BLaER1 treated with 17β-estradiol and CSF1 and Interleukin-3, amounts not matched to agents 10 nM and 100 nM (cell line): Measurements from ENCODE around the gene IREB2.

Source experiments
- H3K27ac ChIP-seq, 11 experiments: shearing (Covaris generic); formaldehyde crosslinking; 2 replicates each; pipeline ENCODE4 v1.8.1; 2022
- H3K27me3 ChIP-seq, 11 experiments: shearing (Covaris generic); formaldehyde crosslinking; 2 replicates each; pipeline ENCODE4 v1.8.1; 2022
- H3K36me3 ChIP-seq, 11 experiments: shearing (Covaris generic); formaldehyde crosslinking; 2 replicates each; pipeline ENCODE4 v1.8.1; 2022
- H3K4me1 ChIP-seq, 10 experiments: shearing (Covaris generic); formaldehyde crosslinking; 2 replicates each; pipeline ENCODE4 v1.8.1; 2022
- H3K4me2 ChIP-seq, 11 experiments: shearing (Covaris generic); formaldehyde crosslinking; 2 replicates each; pipeline ENCODE4 v1.8.1; 2022
- H3K4me3 ChIP-seq, 10 experiments: shearing (Covaris generic); formaldehyde crosslinking; 2 replicates each; pipeline ENCODE4 v1.8.1; 2022
- H3K9ac ChIP-seq, 11 experiments: shearing (Covaris generic); formaldehyde crosslinking; 2 replicates each; pipeline ENCODE4 v1.8.1; 2022
- H3K9me3 ChIP-seq, 11 experiments: shearing (Covaris generic); formaldehyde crosslinking; replicated peaks in 1 of 11; 2 replicates each; pipeline ENCODE4 v1.8.1; 2022
- H4K20me1 ChIP-seq, 11 experiments: shearing (Covaris generic); formaldehyde crosslinking; 2 replicates each; pipeline ENCODE4 v1.8.1; 2022
- Cebpa-rat ChIP-seq, 11 experiments: shearing (Covaris generic); IDR thresholded peaks; 2 replicates each; pipeline ENCODE4 v1.8.1; 2022

Gene IREB2

DNA sequence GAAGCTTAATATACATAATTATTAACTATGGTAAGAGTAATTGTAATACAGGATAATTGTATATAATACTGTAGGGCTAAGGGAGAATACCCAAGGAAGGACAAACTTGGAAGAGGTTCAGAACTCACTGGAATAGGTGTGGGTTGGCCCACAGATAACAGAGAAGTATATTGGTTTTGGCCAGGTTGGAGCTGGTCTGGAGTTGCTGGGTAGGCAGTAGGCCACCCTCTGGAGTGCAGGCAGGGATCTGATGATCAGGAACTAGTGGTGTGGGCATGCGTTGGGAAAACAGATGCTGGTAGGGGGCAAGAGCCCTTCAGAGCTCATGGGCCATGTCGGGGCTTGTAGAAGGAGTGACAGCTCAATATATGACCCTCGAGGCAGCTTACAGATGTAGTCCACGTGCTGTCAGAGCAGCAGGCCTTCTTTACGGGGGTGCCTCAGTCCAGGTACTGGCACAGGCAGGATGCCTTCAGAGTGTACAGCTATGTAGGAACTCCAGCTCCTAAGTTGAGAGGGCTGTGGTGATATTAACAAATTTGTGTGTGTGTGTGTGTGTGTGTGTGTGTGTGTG is 12.4 kb downstream of the IREB2 start:
- Histone ChIP-seq H4K20me1 (peaks cover 92 to 100% (median 100%) of the 10 kb centered on the region in 11 experiments), H3K36me3 (peaks cover 44 to 75% (median 66%) of the 10 kb centered on the region in 11 experiments), H3K4me3 (no peak overlapping the region), H3K4me2 (no peak overlapping the region; a peak in 1 of 22 replicates), H3K9ac (no peak overlapping the region), H3K9me3 (no peaks in the 10 kb centered on the region), H3K27ac (no peak overlapping the region), H3K27me3 (no peaks in the 10 kb centered on the region), H3K4me1 (peaks cover 29 to 85% (median 35%) of the 10 kb centered on the region in 10 experiments)
- no peak for TF ChIP-seq Cebpa-rat (IDR thresholded peaks at IDR 0.05)

DNA sequence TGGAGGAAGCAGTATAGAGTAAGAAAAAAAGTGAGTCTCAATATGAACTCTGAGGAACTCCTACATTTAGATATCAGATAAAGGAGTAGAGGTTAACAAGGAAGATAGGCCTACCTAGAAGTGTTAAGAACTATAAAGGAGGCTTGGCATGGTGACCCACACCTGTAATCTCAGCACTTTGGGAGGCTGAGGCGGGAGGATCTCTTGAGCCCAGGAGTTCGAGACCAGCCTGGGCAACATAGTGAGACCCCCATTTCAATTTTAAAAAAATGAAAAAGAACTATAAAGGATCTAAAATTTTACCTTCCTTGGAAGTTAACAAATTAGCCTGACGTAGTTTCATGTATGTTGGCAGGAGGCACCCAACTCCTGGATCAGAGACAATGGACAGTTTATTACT is 14.5 kb downstream of the IREB2 start:
- Histone ChIP-seq H3K9ac (no peak overlapping the region), H3K36me3 (peaks cover 28 to 54% (median 45%) of the 10 kb centered on the region in 11 experiments), H3K4me1 (peaks cover 42 to 85% (median 52%) of the 10 kb centered on the region in 10 experiments), H3K27ac (no peak overlapping the region), H3K4me2 (peak overlapping the region; percentile 5 to 84 (median 66); a peak in 17 of 22 replicates), H3K4me3 (no peak overlapping the region), H3K9me3 (no peaks in the 10 kb centered on the region), H3K27me3 (no peaks in the 10 kb centered on the region), H4K20me1 (peaks cover 92 to 100% (median 100%) of the 10 kb centered on the region in 11 experiments)
- no peak for TF ChIP-seq Cebpa-rat (IDR thresholded peaks at IDR 0.05)

DNA sequence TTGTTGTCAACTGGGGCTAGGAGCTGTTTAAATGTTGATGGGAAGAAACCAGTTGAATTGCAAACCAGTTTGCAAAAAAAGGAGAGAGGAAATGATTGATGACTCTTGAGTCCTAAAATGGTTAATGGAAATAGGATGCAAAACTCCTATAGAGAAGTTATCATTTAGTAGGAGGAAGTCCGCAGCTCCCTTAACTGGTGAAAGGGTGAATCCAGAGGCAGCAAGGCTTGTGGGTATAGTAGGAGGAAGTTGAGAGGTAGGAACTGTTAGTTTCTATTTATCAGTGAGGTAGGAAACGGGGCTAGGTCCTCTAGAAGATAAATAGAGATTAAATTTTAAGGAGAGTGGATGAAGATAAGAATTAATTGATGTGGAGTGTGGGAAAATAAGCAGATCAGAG is 15.4 kb downstream of the IREB2 start:
- Histone ChIP-seq H3K27ac (no peak overlapping the region), H3K9me3 (no peaks in the 10 kb centered on the region), H3K4me3 (no peak overlapping the region), H3K27me3 (no peaks in the 10 kb centered on the region), H3K4me1 (peaks cover 42 to 81% (median 53%) of the 10 kb centered on the region in 10 experiments), H4K20me1 (peaks cover 92 to 100% (median 100%) of the 10 kb centered on the region in 11 experiments), H3K4me2 (peak overlapping the region; percentile 5 to 84 (median 66); a peak in 17 of 22 replicates), H3K9ac (no peak overlapping the region), H3K36me3 (peaks cover 19 to 50% (median 43%) of the 10 kb centered on the region in 11 experiments)
- no peak for TF ChIP-seq Cebpa-rat (IDR thresholded peaks at IDR 0.05)

DNA sequence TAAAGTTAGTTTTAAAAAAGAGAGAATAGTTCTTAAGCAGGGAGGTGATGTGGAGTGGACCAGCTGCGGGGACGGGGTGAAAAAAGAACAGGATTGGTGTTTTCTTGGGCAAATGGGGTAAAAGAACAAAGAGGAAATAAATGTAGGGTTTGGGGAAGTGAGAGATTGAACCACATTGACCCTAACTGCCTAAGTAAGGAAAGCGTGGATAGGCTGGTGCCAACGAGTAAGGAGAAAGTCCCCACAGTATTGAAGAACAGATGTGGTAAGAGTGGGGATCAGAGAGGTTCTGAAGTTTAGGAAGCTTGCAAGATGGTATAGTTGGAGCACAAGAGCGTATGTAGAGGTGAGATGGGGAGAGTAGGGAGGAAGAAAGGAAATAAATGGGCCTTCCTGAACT is 17.0 kb downstream of the IREB2 start:
- peaks cover 90 to 100% (median 100%) of the 10 kb centered on the region in 11 experiments for H4K20me1 ChIP-seq
- H3K4me3 ChIP-seq, result no peak overlapping the region
- H3K9ac ChIP-seq, result no peak overlapping the region
- peaks cover 42 to 73% (median 52%) of the 10 kb centered on the region in 10 experiments for H3K4me1 ChIP-seq
- no peaks in the 10 kb centered on the region for H3K9me3 ChIP-seq
- H3K27ac ChIP-seq, result peak overlapping the region in 2 of 11 experiments; percentile 22 to 36; a peak in 2 of 22 replicates
- no peaks in the 10 kb centered on the region for H3K27me3 ChIP-seq
- peak overlapping the region; percentile 5 to 84 (median 66); a peak in 21 of 22 replicates for H3K4me2 ChIP-seq
- no peak for TF ChIP-seq Cebpa-rat (IDR thresholded peaks at IDR 0.05)
- H3K36me3 ChIP-seq, result peaks cover 13 to 50% (median 37%) of the 10 kb centered on the region in 11 experiments; a peak in 20 of 22 replicates

DNA sequence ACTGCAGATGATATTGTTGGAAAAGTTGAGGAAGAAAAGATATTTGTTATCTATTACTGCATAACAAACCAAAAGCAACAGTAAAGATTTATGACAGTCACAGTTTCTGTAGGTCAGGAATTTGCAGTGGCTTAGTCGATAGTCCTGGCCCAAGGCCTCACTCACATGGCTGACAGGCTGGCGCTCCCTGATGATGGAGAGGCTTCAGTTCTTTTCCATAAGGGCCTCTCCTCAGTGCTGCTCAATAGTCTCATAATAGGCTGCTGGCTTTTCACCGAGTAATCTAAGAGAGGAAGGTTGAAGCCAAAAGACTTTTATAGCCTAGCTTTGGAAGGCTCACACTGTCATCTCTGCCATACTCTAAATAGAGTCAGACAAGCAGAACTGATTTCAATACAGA is 17.7 kb downstream of the IREB2 start:
- H3K4me2 ChIP-seq, result peak overlapping the region in 8 of 11 experiments; percentile 5 to 84 (median 54); a peak in 10 of 22 replicates
- H3K9ac ChIP-seq, result no peak overlapping the region
- no peaks in the 10 kb centered on the region for H3K27me3 ChIP-seq
- no peaks in the 10 kb centered on the region for H3K9me3 ChIP-seq
- H3K27ac ChIP-seq, result no peak overlapping the region
- H4K20me1 ChIP-seq, result peaks cover 90 to 100% (median 100%) of the 10 kb centered on the region in 11 experiments
- H3K4me1 ChIP-seq, result peaks cover 42 to 76% (median 54%) of the 10 kb centered on the region in 10 experiments
- TF ChIP-seq Cebpa-rat (IDR thresholded peaks at IDR 0.05), result no peak
- no peak overlapping the region for H3K4me3 ChIP-seq
- peaks cover 10 to 50% (median 37%) of the 10 kb centered on the region in 11 experiments; a peak in 20 of 22 replicates for H3K36me3 ChIP-seq

DNA sequence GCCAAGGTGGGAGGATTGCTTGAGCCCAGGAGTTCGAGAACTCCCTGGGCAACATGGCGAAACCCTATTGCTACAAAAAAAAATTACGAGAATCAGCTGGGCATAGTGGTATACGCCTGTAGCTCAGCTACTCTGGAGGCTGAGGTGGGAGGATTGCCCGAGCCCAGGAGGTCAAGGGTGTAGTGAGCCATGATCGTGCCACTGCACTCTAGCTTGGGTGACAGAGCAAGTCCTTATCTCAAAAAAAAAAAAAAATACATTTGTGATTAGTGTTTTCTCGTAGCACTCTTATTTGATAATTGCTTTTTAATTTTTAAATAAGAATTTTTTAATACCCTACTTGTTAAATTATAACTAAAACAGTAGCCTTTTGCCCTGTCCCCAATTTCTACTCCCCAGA is 18.4 kb downstream of the IREB2 start:
- H3K27me3 ChIP-seq, result no peaks in the 10 kb centered on the region
- H3K9me3 ChIP-seq, result no peaks in the 10 kb centered on the region
- peaks cover 10 to 50% (median 38%) of the 10 kb centered on the region in 11 experiments; a peak in 19 of 22 replicates for H3K36me3 ChIP-seq
- peaks cover 95 to 100% (median 100%) of the 10 kb centered on the region in 11 experiments for H4K20me1 ChIP-seq
- H3K4me1 ChIP-seq, result peaks cover 49 to 81% (median 61%) of the 10 kb centered on the region in 10 experiments
- no peak overlapping the region for H3K27ac ChIP-seq
- no peak overlapping the region for H3K4me3 ChIP-seq
- no peak for TF ChIP-seq Cebpa-rat (IDR thresholded peaks at IDR 0.05)
- H3K4me2 ChIP-seq, result peak overlapping the region in 9 of 11 experiments; percentile 1 to 70 (median 33); a peak in 10 of 22 replicates
- H3K9ac ChIP-seq, result no peak overlapping the region

DNA sequence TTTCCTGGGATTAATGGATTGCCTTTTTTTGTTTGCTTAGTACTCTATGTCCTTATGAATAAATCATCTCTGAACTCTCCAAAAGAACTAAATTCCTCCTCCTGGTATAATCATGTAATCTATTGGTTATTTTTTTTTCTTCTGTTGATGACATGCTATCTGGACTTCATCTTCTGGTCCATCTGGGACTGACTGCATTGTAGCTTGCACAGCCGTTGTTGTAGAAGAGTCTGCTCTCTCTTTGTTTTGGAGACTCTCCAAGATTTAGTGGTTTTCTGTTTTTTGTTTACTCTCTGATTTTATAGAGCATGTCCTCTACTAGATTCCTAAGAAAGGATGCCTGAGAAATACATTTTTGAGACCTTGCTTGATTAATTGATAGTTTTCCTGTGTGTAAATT is 19.1 kb downstream of the IREB2 start:
- H3K9me3 ChIP-seq, result no peaks in the 10 kb centered on the region
- H3K36me3 ChIP-seq, result peaks cover 7 to 50% (median 34%) of the 10 kb centered on the region in 11 experiments; a peak in 19 of 22 replicates
- peak overlapping the region in 5 of 11 experiments; percentile 12 to 39 (median 29); a peak in 8 of 22 replicates for H3K4me2 ChIP-seq
- TF ChIP-seq Cebpa-rat (IDR thresholded peaks at IDR 0.05), result no peak
- H3K9ac ChIP-seq, result 0 out of 22 replicates have a peak overlapping the region, but pooled peaks of 1 of the 11 experiments have one; percentile 21
- H3K4me1 ChIP-seq, result peaks cover 49 to 78% (median 60%) of the 10 kb centered on the region in 10 experiments
- no peak overlapping the region for H3K4me3 ChIP-seq
- no peak overlapping the region for H3K27ac ChIP-seq
- H3K27me3 ChIP-seq, result no peaks in the 10 kb centered on the region
- H4K20me1 ChIP-seq, result peaks cover 95 to 100% (median 100%) of the 10 kb centered on the region in 11 experiments

DNA sequence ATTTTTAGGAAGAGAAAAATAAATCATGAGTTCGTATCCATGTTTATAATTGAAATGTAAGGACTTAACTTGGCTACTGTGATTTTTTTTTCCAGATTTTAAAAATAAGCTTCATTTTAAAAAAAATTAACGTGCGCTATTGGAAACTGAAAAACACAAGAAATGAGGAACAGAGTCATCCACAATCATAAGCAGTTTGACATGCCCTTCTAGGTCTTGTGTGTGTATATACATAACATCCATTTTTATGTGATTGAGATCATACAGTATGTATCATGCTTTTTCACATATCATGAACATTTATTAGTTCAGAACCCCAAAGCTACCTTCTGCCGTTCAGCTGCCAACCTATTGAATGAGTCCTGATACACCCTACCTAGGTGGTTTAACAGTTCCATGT is 22.7 kb downstream of the IREB2 start:
- H3K9me3 ChIP-seq, result no peaks in the 10 kb centered on the region
- no peak overlapping the region for H3K27ac ChIP-seq

DNA sequence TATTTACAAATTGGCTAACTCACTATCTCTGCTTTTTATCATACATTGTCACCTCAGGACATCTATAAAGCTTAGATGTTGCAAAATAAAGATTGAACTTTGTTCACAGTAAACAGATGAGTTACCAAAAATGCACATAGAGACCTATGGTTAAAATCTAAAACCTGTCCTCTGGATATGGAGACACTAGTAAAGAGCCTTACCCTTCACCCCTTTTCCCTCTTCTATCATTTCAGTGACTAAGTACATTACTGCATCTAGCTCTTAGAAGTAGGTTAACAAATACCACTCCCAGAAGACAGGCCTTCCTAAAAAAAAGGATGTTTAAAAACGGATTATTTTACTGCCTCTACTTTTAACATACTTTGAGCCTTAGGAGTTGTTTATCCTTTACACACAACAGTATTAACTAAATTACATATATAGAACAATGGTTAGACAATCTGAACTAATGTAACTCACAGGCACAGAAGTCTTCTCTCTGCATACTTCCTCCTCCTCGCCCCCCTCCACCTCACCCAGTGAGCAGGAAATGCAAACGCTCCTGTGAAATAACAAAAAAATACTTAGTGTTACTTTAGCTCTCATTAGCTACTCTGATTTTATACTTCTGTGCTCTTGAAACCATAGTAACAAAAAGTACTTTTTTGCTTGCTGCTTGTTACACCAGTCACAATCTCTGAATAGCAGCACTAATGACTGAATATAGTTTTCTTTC is 23.3 kb downstream of the IREB2 start:
- no peak overlapping the region for H3K4me3 ChIP-seq
- H3K36me3 ChIP-seq, result peaks cover 45 to 84% (median 71%) of the 10 kb centered on the region in 11 experiments
- H3K4me1 ChIP-seq, result peaks cover 10 to 36% (median 19%) of the 10 kb centered on the region in 10 experiments; a peak in 19 of 20 replicates
- H3K9ac ChIP-seq, result peak overlapping the region in 2 of 11 experiments; percentile 24 to 31; a peak in 3 of 22 replicates
- peaks cover 69 to 100% (median 91%) of the 10 kb centered on the region in 11 experiments for H4K20me1 ChIP-seq
- TF ChIP-seq Cebpa-rat (IDR thresholded peaks at IDR 0.05), result no peak
- H3K4me2 ChIP-seq, result peak overlapping the region in 5 of 11 experiments; percentile 2 to 37 (median 17); a peak in 5 of 22 replicates
- H3K27me3 ChIP-seq, result no peaks in the 10 kb centered on the region
- H3K27ac ChIP-seq, result no peak overlapping the region
- H3K9me3 ChIP-seq, result no peaks in the 10 kb centered on the region

More for the DNA sequence above, 22.7 kb downstream of the IREB2 start:
- no peak for TF ChIP-seq Cebpa-rat (IDR thresholded peaks at IDR 0.05)
- Histone ChIP-seq H3K4me1 (peaks cover 15 to 42% (median 25%) of the 10 kb centered on the region in 10 experiments; a peak in 19 of 20 replicates), H4K20me1 (peaks cover 75 to 100% (median 95%) of the 10 kb centered on the region in 11 experiments), H3K27me3 (no peaks in the 10 kb centered on the region), H3K36me3 (peaks cover 39 to 78% (median 67%) of the 10 kb centered on the region in 11 experiments), H3K4me3 (no peak overlapping the region), H3K9ac (no peak overlapping the region; a peak in 1 of 22 replicates), H3K4me2 (peak overlapping the region in 4 of 11 experiments; percentile 2 to 37 (median 26); a peak in 2 of 22 replicates)
